Measurements from ENCODE around the gene AMPH. TPM values are rescaled to one million over a fixed set of nuclear protein-coding genes. Genes with fewer than 3 reads are reported as not detected.

AMPH gene
- total RNA-seq, 4 donors from 2014 or later: 2.8 to 41.2 (median 16.7) TPM

DNA sequence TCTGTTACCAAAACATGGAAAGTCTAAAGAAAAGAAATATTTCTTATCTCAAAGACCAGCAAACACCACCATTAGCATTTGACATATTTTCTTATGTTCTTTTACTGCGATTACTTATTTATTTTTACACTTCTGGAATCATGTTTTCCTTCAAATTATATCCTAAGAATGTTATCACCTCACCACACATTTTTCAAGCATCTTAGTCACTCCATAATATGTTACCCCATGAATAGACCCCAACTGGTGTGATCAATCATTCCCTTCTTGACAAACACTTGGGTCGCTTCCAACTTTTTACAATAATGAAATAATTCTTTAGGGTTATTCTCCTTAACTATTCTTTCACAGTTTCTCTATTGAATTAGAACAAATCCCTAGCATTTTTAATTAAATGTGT, 67.4 kb downstream of the AMPH start:
- ATAC-seq (ENCODE audit: low FRiP score) (no peak), DNase-seq (ENCODE audit: low spot score) (no peak)
- TF ChIP-seq, protein P1, sequence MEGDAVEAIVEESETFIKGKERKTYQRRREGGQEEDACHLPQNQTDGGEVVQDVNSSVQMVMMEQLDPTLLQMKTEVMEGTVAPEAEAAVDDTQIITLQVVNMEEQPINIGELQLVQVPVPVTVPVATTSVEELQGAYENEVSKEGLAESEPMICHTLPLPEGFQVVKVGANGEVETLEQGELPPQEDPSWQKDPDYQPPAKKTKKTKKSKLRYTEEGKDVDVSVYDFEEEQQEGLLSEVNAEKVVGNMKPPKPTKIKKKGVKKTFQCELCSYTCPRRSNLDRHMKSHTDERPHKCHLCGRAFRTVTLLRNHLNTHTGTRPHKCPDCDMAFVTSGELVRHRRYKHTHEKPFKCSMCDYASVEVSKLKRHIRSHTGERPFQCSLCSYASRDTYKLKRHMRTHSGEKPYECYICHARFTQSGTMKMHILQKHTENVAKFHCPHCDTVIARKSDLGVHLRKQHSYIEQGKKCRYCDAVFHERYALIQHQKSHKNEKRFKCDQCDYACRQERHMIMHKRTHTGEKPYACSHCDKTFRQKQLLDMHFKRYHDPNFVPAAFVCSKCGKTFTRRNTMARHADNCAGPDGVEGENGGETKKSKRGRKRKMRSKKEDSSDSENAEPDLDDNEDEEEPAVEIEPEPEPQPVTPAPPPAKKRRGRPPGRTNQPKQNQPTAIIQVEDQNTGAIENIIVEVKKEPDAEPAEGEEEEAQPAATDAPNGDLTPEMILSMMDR (IDR thresholded peaks at IDR 0.05): no peak

DNA sequence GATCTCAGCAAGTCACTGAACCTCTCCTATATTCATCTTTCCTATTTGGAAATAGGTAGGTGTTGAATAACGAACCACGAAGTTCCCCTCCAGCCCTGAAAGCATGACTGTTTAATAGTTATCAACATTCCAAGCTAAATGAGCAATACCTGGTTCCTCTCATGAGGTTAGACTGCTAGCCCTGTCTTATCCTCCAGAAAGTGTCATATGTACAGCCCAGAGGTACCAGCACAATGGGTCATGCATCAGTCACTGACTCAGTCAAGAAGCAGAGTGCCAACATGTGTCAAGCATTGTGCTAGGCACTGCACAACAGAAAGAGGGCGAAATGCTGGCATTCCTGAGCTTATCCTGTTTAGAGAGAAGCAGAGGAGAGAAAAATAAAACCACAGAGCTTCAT, 70.0 kb downstream of the AMPH start:
- ATAC-seq (ENCODE audit: low FRiP score): no peak
- TF ChIP-seq, protein P1 (IDR thresholded peaks at IDR 0.05): no peak
- DNase-seq (ENCODE audit: low spot score): no peak

DNA sequence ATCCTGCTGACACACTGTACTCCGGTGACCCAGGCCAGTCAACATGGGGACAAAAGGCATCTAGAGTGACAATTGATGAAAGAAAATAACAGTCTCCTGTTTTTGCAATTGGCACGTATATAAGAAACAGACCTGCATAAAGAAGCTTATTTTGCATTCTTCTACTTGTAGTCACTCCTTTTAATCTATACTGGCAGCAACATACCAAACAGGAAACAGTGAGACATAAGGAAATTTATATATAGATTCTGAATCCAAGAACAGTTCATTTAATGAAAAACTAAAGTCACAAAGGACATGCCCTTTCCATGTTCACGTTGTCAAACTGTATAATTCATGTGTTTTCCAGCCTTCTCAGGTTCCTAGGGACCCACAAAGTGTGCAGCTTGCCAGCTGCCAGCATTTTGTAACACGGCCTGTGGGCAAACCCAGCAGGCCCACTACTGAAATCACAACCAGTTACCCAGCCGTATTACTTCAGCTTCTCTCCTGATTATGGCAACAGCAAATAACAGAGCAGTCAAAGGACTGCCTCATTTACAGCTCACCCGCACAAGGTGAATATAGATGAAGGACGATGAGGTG, 72.3 kb downstream of the AMPH start:
- no peak for ATAC-seq (ENCODE audit: low FRiP score)
- TF ChIP-seq, protein P1 (IDR thresholded peaks at IDR 0.05): no peak
- DNase-seq (ENCODE audit: low spot score): no peak

DNA sequence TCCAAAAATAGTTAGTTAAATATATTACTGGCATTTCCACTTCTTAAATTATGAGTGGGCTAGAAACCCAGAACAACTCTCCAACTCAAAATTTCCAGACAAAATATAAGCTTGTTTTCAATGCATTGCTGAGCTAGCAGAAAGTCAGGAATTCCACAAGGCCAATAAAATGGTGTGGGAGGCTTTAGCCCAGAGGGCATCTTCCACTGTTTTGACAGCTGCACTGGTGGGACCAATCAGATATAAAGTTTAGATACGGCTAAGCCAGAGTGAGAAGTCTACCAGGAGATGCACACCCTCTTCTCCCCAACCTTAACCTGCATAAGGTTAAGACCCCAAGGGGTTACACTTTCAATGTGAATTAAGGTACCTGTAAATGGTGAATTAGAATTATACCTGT, 76.6 kb downstream of the AMPH start:
- no peak for DNase-seq (ENCODE audit: low spot score)
- TF ChIP-seq, protein P1 (IDR thresholded peaks at IDR 0.05): no peak
- no peak for ATAC-seq (ENCODE audit: low FRiP score)

DNA sequence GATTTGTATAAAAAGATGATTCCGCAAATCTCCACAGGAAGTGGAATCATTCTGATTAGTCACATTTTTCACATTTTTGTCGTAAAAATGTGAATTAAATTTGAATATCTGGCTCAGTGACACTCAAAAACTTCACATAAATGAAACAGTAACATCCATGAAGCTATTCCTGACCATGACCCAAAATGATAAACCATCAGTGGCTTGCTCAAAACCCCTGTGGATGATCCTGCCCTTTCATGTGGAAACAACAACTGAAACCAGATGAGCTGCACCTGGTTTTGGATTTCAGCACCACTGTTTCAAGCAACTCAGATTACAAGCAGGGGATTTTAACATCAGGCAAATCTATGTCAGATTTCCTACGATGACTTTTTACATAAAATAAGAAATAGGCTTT, 80.3 kb downstream of the AMPH start:
- no peak for DNase-seq (ENCODE audit: low spot score)
- ATAC-seq (ENCODE audit: low FRiP score): no peak
- TF ChIP-seq, protein P1 (IDR thresholded peaks at IDR 0.05): no peak

DNA sequence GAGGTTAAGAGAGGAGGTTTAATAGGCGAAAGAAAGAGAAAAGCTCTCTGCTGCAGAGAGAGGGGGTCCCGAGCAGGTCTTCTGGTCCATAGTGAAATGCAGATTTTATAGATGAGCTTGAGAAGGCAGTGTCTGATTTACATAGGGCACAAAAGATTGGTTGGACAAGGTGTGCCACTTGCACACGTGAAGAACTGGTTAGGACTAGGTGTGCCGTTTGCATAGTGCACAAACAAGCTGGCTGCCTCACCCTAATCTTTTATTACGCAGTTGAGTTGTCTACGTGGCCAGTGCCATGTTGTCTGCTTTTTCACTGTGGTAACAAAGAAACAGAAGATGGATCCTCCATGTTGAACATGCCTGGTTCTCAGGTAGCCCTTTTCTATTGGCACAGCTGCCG, 82.6 kb downstream of the AMPH start:
- no peak for DNase-seq (ENCODE audit: low spot score)
- TF ChIP-seq, protein P1 (IDR thresholded peaks at IDR 0.05): no peak
- ATAC-seq (ENCODE audit: low FRiP score): no peak

DNA sequence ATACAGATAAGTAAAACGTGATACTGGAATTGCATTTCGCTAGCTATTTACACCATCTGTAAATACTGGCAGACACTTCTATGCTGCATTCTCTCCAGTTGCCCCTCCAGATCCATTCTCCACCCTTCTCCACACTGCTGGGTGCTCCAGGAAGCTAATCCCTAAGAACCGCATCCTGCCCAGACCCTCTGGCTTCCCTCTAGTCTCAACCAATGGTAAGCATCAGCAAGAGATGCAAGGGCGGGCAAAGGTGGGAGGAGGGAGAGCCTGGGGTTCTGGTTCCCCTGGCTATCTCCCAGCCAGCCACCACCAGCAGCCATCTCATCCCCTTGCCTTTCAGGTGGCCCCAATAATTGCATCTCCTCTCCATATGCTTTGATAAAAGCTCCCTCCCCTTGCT, 84.4 kb downstream of the AMPH start:
- DNase-seq (ENCODE audit: low spot score) (no peak), ATAC-seq (ENCODE audit: low FRiP score) (no peak)

More for the DNA sequence above, 84.4 kb downstream of the AMPH start:
- TF ChIP-seq, protein P1 (IDR thresholded peaks at IDR 0.05): no peak

Data from omental fat pad (tissue), 4 donors.